Lung microvascular endothelial cell (primary cell): ENCODE measurements around the gene GRIN3B. TPM values are rescaled to one million over a fixed set of nuclear protein-coding genes. Genes with fewer than 3 reads are reported as not detected.
"Not testable (repeated sequence)": the region's sequence is repeated elsewhere in the genome, so short reads cannot be mapped to it uniquely, and the experiment has no call there.

Experiments used
- DNase-seq, 2 donors: peaks; one replicate each; pipeline versions ENCODE4 v3.0.0 to v3.0.0-alpha.2; 2010; ENCODE audit warnings: low read depth in 2 of 2
- total RNA-seq: library from RNA; depleted of rRNA; stranded (reverse); fragments of >200 nt; gene quantifications from 2 replicates; pipeline ENCODE4 v1.2.1, GENCODE V29; 2014

GRIN3B gene
- total RNA-seq, 1 donor from 2014 or later = under 0.01 TPM

- no peak for DNase-seq
These were observed 18.9 kb downstream of the GRIN3B start for GRCh38 chr19:1018932-1019615.

DNA sequence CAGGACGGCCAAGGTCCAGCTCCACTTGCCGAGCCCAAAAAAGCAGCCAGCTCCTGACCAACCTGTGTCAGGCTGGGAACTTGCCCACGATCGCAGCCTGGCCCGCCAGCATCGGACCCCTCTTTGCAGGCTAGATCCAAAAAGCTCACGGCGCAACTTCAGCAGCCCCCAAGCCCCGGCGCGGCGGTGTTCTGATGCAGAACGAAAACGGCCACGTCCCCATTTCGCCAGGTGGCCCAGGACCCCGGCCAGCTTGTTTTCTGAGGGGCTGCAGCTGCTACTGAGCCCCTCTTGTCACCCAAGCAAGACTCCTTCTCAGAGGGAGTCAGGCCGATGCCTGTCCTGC lies 19.4 kb downstream of the GRIN3B start:
- no peak for DNase-seq

GRCh38 chr19:1019980-1020867 lies 20.0 kb downstream of the GRIN3B start:
- DNase-seq = peak in 1 of 2 donors; percentile 28

- DNase-seq = peak; percentile 97 to 99
These were observed 20.7 kb downstream of the GRIN3B start, which contains the start of gene TMEM259 for GRCh38 chr19:1020868-1021425. Gene TMEM259 (minus strand): TSS chr19:1021123. CDS start chr19:1020996, 127 bp downstream.

DNA sequence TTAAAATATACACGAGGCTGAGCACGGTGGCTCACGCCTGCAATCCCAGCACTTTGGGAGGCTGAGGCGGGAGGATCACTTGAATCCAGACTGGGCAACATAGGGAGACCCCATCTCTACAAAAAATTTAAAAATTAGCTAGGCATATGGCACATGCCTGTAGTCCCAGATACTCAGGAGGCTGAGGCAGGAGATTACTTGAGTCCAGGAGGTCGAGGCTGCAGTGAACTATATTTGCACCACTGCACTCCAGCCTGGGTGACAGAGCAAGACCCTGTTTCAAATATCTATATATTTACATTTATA lies 23.6 kb downstream of the GRIN3B start:
- not testable (repeated sequence) for DNase-seq

GRCh38 chr19:1025080-1025479 lies 24.9 kb downstream of the GRIN3B start:
- DNase-seq = not testable (repeated sequence)

DNA sequence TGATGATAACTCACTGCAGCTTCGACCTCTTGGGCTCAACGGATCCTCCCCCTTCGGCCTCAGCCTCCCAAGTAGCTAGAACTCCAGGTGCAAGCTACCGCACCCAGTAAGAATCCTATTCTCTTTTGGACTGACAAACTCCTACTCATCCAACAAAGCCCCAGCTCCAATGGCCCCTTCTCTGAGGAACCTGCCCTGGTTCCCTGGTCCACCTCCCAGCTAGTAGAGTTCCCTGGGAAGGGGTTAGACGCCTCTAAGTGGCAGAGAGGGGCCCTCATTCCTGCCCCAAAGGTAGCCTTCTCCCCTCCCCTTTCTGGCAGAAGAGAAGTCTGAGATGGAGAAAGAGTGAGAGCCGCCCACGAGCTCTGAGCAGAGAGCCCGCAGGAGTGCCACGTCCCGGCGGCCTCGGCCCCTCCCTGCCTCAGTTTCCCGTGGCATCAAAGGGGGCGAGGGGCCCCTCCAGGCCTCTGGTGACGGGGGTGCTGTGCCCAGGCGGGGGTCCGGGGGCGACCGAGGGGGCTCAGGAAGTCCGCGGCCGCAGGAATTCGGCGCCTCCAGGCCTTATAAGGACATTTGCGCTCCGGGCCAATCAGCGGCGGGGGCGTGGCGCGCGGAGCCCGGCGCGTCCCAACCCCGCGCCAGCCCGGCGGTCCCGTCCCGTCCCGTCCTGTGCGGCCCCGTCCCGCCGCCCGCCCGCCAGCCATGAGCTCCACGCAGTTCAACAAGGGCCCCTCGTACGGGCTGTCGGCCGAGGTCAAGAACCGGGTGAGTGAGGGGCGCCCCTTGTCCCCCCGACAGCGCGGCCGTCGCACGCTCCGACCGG lies 26.0 kb downstream of the GRIN3B start, which contains the start of gene CNN2:
Gene CNN2, plus strand, starts transcription at position 649 of the 823 bp plus-strand sequence. Its CDS starts 54 bp downstream, at position 703.
- peak; percentile 79 to 88 for DNase-seq

- peak in 1 of 2 donors; percentile 29 for DNase-seq
These were observed 26.8 kb downstream of the GRIN3B start for GRCh38 chr19:1026783-1027649.

GRCh38 chr19:1027650-1028061 lies 27.4 kb downstream of the GRIN3B start:
- DNase-seq = no peak

DNA sequence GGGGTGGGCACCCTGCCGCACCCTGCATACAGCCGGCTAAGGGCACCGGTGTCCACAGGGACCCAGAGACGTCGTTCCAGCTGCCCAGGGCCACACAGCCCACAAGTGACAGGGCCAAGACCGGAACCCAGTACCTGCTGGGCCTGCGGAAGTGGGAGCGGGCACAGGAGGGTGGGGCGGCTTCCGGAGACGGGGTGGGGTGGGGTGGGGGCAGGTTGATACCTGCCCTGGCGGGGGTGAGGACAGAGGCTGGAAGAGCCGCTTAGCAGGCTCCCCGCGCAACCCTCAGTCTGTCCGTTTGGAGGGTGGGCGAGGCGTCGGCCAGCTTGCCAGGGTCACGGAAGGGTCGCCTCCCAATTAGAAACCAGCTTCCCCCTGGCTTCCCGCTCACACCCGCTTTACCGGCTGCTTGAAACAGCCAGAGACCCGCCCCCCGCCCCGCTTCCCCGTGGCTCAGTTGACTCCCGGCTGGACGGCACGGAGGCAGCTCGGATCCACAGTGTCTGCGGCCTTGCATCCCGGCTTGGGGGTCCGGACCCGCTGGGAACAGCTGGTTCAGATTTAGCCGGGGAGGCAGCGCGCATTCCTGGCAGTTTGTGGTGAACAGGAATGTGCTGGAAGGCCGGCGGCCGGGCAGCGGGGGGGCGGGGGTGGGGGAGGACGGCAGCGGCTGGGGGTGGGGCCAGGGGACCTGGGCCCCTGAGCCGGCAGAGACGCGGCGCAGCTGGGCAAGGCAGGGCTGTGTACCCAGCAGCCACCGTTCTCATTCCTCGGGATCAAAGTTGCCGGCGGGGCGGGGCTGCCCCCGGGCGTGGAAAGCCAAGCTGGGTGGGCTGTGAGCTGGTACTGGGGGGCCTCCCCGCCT lies 28.1 kb downstream of the GRIN3B start:
- DNase-seq = peak; percentile 73 to 75

- no peak for DNase-seq
These were observed 32.1 kb downstream of the GRIN3B start for GRCh38 chr19:1032264-1032867.

DNA sequence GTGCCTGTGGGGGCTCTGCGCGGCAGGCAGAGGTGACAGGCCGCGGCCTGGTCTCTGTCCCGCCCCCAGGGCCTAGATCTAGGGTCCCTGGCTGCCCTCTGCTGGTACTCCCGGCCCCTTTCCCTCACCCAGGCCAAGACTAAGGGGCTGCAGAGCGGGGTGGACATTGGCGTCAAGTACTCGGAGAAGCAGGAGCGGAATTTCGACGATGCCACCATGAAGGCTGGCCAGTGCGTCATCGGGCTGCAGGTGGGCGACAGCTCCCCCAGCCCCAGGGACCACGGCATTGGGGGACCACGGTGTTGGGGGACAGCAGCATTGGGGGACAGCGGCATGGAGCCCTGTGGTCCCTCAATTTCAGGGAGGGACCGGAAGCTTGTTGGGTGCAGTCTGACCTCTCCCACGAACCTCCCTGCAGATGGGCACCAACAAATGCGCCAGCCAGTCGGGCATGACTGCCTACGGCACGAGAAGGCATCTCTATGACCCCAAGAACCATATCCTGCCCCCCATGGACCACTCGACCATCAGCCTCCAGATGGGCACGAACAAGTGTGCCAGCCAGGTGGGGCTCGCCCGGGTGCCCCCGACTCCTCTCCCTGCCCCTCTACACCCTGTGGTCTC lies 35.9 kb downstream of the GRIN3B start:
- no peak for DNase-seq

DNA sequence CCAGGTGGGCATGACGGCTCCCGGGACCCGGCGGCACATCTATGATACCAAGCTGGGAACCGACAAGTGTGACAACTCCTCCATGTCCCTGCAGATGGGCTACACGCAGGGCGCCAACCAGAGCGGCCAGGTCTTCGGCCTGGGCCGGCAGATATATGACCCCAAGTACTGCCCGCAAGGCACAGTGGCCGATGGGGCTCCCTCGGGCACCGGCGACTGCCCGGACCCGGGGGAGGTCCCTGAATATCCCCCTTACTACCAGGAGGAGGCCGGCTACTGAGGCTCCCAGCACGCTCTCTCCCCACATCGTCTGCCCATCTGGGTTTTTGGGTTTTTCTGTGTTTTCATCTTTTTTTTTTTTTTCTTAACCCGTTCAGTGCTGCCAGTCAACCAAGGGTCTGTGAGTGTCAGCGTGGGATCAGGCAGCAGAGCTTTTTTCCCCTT lies 37.4 kb downstream of the GRIN3B start:
- DNase-seq = no peak

DNA sequence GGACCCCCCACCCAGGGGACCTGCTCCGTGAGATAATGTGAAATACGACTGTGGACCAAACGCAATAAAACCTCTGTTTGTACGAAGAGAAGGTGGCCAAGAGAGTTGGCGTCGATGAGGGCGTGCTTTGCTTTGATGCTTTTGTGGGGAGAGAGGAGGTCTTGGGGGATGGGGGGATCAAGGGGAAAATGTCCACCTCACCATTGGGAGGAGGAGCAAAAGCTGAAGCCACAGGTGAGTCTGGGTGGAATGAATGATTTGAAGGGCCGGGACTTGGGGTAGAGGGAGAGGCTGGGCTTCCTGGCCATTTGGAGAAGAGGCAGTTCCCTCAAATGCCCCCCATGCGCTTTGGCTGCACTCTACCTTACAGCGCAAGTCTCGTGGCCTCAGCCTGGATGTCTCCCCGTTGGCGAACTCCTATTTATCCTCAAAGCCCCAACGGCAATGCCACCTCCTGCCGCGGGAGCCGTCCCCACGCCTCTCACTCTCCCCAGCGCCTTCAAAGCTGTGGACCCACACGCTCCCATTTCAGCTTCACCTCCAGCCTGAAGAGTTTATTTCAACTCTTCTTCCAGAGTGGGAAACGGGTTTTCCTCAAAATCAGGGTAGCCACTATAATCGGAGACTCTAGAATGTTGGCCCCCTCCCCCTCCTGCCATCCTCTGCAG lies 38.9 kb downstream of the GRIN3B start:
- peak in 1 of 2 donors; percentile 41 for DNase-seq

- peak; percentile 97 to 98 for DNase-seq
These were observed 39.6 kb downstream of the GRIN3B start, which contains the start of gene ABCA7 for GRCh38 chr19:1039646-1040475. Gene ABCA7 (plus strand): TSS chr19:1040107. CDS start chr19:1041362, 1,255 bp downstream.

DNA sequence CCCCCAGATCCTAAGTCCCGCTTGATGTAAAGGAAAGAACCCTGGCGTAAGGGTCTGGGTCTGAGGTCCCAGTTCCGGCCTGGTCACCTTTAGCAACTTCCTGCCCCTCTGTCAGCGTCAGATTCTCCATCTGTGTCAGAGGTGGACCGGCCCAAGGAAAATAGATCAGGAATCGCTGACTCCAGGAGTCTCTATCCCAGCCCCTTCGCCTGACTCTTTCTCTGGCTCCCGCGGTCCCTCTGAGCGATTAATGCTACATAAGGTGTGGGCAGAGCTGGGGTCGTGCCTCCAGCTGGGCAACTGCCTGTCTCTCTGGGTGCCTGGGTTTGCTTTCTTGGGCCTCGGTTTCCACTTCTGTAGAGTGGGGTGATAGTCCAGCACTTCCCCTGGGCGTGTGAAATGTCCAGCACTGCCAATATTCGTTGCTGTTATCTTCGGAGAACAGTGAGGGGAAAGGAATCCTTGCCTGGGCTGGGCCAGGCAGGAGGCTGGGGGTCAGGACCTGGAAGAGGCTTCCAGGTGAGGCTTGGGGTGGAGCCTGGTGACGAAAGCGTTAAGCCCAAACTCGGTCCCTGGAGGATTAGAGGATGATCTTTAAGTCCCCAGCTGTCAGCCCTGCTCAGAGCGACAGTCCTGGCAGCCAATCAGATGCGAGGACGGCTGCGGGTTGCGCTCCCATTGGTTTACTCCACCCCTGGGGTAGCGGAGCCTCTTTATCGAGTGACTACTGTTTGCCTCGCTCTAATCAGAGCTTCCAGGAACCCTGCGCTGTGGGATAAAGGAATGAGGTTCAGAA lies 40.5 kb downstream of the GRIN3B start:
- peak; percentile 93 for DNase-seq
